ENCODE data around the gene TMEM205.

DNA sequence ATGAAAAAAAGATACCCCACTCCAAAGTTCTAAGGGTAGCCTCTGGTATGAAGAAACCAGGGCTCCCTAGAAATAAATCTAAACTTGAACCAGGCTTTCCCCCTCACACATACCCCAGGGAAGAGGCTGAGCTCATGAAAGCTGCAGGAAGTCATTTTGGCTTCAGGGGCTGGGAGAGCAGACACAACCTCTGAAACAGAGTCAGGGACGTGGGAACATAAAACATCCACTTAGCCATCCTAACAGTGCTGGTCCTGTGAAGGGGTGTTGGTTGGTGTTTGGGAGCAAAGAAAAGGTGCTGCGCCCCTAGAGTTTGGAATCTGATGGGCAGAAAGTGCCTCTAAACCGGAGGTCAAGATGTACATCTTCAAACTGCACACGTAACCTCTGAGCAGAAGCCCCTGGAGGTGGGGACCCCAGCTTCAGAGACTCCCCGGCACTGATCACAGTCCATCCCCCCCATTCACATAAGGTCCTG is 22.4 kb downstream of the TMEM205 start:
- TF ChIP-seq CTCF (IDR thresholded peaks at IDR 0.05) (no peak), POLR2AphosphoS5 (IDR thresholded peaks at IDR 0.05) (no peak)

All from gastroesophageal sphincter (tissue), 3 donors.